ENCODE data around the gene BRINP1. TPM values are rescaled to one million over a fixed set of nuclear protein-coding genes. Genes with fewer than 3 reads are reported as not detected.

Gene BRINP1
- total RNA-seq, 2 donors from 2014 or later, result 1.0 TPM; not detected in 1

DNA sequence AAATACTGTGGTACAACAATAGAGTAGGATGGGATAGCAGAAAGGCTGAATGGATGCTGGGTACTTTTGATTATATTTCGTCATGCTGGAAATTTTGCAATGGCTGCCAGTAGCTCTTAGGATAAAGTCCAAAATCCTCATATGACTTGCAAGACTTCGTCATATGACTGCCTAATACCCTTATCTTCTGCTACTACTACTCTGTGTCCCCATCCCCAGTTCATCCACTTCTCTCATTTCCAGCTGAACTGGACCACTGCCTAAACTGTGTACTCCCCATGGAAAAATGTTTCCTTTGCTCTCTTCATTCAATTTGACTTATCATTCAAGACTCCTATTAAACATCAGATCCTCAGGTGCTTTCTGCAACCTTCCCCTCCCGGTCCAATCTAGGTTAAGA lies 212.9 kb downstream of the BRINP1 start:
- no peak overlapping the region for H3K27ac ChIP-seq
- H3K27me3 ChIP-seq, result no peaks in the 10 kb centered on the region
- no peaks in the 10 kb centered on the region for H3K9me3 ChIP-seq
- no peak for ATAC-seq
- H3K4me1 ChIP-seq, result no peaks in the 10 kb centered on the region
- DNase-seq, result no peak
- no peaks in the 10 kb centered on the region for H3K36me3 ChIP-seq (replicated peaks in 1 of 2; ENCODE audit: insufficient read depth in 1 of 2, low read depth in 2 of 2)
- intact Hi-C loops (cut with DNase I), result no loop called here
- no peak overlapping the region for H3K4me3 ChIP-seq
- WGBS, 2 donors, result 54 to 59% methylated on average over 3 of the region's 3 CpGs
- TF ChIP-seq CTCF (IDR thresholded peaks at IDR 0.05) (no peak), POLR2A (IDR thresholded peaks at IDR 0.05) (no peak)

DNA sequence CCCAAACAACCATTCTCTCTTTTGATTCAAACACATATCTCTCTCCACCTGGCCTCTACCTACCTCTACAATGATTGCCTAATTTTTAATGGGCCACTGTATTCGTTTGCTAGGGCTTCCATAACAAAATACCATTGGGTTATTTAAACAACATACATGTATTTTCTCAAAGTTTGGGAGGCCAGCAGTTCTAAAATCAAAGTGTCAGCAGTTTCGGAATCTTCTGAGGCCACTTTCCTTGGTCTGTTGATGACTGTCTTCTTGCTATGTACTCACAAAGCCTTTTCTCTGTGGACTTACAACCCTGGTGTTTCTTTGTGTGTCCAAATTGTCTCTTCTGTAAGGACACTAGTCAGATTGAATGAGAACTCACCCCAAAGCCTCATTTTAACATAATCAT lies 214.7 kb downstream of the BRINP1 start:
- Histone ChIP-seq H3K9me3 (no peaks in the 10 kb centered on the region), H3K4me3 (no peak overlapping the region), H3K4me1 (no peaks in the 10 kb centered on the region), H3K36me3 (replicated peaks in 1 of 2; ENCODE audit: insufficient read depth in 1 of 2, low read depth in 2 of 2) (no peaks in the 10 kb centered on the region), H3K27ac (no peak overlapping the region), H3K27me3 (no peaks in the 10 kb centered on the region)
- DNase-seq (no peak), ATAC-seq (no peak)
- TF ChIP-seq POLR2A (IDR thresholded peaks at IDR 0.05) (no peak), CTCF (IDR thresholded peaks at IDR 0.05) (no peak)
- intact Hi-C loops (cut with DNase I), result no loop called here
- WGBS, 2 donors, result 58 to 66% methylated on average over 2 of the region's 2 CpGs

DNA sequence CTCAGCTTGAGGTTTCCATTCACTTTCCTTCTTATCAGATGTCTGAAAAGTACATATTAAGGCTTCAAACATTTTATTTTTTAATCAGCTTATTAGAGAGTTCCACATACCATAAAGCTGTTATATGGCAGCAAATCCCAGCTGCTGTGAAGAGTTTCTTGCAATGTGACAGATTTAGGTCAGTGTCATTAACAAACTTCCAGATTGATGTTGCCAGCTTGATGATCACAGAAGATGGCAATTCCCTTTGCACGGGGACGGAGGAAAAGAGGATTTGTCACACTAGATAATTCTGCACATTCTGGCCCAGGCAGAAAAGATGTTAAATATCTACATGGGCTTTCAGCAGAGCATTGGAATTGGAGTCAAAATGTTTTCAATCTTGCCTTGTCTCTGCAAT lies 215.8 kb downstream of the BRINP1 start:
- no peaks in the 10 kb centered on the region for H3K36me3 ChIP-seq (replicated peaks in 1 of 2; ENCODE audit: insufficient read depth in 1 of 2, low read depth in 2 of 2)
- H3K4me1 ChIP-seq, result no peaks in the 10 kb centered on the region
- no peak for TF ChIP-seq POLR2A (IDR thresholded peaks at IDR 0.05)
- no peak for TF ChIP-seq CTCF (IDR thresholded peaks at IDR 0.05)
- H3K9me3 ChIP-seq, result no peaks in the 10 kb centered on the region
- no peak overlapping the region for H3K27ac ChIP-seq
- intact Hi-C loops (cut with DNase I), result no loop called here
- DNase-seq, result no peak
- no peak overlapping the region for H3K4me3 ChIP-seq
- WGBS, 2 donors, result 70 to 88% methylated on average over 2 of the region's 2 CpGs
- H3K27me3 ChIP-seq, result no peaks in the 10 kb centered on the region
- ATAC-seq, result no peak

- no peaks in the 10 kb centered on the region for H3K4me1 ChIP-seq
- no peak for ATAC-seq
- no peak for TF ChIP-seq CTCF (IDR thresholded peaks at IDR 0.05)
- no peak for TF ChIP-seq POLR2A (IDR thresholded peaks at IDR 0.05)
- no peaks in the 10 kb centered on the region for H3K9me3 ChIP-seq
- no peak overlapping the region for H3K27ac ChIP-seq
- no peaks in the 10 kb centered on the region for H3K27me3 ChIP-seq
- H3K36me3 ChIP-seq (replicated peaks in 1 of 2; ENCODE audit: insufficient read depth in 1 of 2, low read depth in 2 of 2), result no peaks in the 10 kb centered on the region
- 60 to 61% methylated on average over 4 of the region's 4 CpGs for WGBS, 2 donors
- intact Hi-C loops (cut with DNase I), result no loop called here
- H3K4me3 ChIP-seq, result no peak overlapping the region
- DNase-seq, result no peak
These were observed 220.4 kb downstream of the BRINP1 start for GRCh38 chr9:119148855-119149254.

GRCh38 chr9:119137479-119137878 lies 231.8 kb downstream of the BRINP1 start:
- no peak overlapping the region for H3K27ac ChIP-seq
- WGBS, 2 donors, result 61 to 62% methylated on average over 2 of the region's 2 CpGs
- H3K27me3 ChIP-seq, result no peaks in the 10 kb centered on the region
- intact Hi-C loops (cut with DNase I), result loop anchor here (10.0 kb wide), 1 partner anchor 57 kb away; no protein-coding TSS in a partner anchor
- TF ChIP-seq CTCF (IDR thresholded peaks at IDR 0.05), result no peak
- no peak for TF ChIP-seq POLR2A (IDR thresholded peaks at IDR 0.05)
- no peak overlapping the region for H3K4me3 ChIP-seq
- no peaks in the 10 kb centered on the region for H3K4me1 ChIP-seq
- no peaks in the 10 kb centered on the region for H3K36me3 ChIP-seq (replicated peaks in 1 of 2; ENCODE audit: insufficient read depth in 1 of 2, low read depth in 2 of 2)
- no peak for ATAC-seq
- H3K9me3 ChIP-seq, result no peaks in the 10 kb centered on the region
- DNase-seq, result no peak
